Activated CD4-positive, alpha-beta T cell treated with anti-CD3 and anti-CD28 coated beads, Interleukin-2, Interleukin-6, amounts not matched to agents 100 ng/mL and 50 ng/mL, durations not matched to agents 16 hours and 8 hours (primary cell): Measurements from ENCODE around the gene PFKFB2.

Experiments
- DNase-seq: peaks from one replicate; pipeline ENCODE4 v3.0.0-alpha.2; 2020

Gene PFKFB2

DNA sequence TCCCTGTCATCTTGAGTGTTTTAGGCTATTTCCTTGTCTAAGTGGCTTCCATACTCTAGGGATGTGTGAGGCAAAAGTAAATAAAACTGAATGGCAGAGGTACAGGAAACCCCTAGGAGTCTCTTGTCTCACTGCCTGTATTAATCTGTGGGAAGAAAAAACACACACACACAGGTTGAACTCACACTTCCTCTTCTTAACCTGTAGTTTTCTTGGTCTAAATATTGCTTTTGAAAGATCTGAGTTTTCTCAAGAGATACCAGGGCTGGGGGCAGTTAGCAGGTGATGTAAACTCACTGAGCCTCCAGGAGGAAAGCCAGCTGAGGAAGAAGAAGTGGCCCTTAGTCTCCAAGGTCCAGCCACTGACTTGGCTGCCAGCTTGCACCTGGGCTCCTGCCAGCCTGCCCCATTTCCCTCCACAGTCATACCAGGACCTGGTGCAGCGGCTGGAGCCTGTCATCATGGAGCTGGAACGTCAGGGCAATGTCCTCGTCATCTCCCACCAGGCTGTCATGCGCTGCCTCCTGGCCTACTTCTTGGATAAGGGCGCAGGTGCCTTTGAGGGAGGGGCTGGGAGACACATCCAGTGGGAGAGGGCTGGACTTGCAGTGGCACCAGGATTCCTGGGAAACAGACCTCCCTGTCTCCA, 16.9 kb downstream of the PFKFB2 start:
- DNase-seq: no peak

DNA sequence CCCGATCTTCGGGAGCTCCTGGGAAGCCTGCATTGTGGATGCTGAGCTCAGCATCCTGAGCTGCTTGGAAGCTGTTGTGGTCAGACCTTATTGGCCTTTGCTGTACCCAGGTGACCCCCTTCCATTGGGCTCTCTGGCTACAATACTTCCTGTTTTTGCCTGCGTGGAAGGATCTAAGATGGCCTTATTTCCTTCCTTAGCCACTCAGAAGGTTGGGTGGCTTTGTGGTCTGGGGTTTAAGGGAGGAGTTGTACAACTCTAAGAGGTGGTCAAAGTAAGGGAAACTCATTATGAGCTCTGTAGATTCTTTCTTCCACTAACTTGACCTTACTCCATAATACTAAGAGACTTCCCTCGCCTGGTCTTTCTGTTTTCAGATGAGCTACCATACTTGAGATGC, 17.7 kb downstream of the PFKFB2 start:
- DNase-seq: no peak

- DNase-seq: no peak
Measured at GRCh38 chr1:207071426-207071825, 18.4 kb downstream of the PFKFB2 start.

- DNase-seq: no peak
Measured at GRCh38 chr1:207072233-207072632, 19.2 kb downstream of the PFKFB2 start.

- no peak for DNase-seq
Measured at GRCh38 chr1:207073906-207074820, 21.1 kb downstream of the PFKFB2 start.

DNA sequence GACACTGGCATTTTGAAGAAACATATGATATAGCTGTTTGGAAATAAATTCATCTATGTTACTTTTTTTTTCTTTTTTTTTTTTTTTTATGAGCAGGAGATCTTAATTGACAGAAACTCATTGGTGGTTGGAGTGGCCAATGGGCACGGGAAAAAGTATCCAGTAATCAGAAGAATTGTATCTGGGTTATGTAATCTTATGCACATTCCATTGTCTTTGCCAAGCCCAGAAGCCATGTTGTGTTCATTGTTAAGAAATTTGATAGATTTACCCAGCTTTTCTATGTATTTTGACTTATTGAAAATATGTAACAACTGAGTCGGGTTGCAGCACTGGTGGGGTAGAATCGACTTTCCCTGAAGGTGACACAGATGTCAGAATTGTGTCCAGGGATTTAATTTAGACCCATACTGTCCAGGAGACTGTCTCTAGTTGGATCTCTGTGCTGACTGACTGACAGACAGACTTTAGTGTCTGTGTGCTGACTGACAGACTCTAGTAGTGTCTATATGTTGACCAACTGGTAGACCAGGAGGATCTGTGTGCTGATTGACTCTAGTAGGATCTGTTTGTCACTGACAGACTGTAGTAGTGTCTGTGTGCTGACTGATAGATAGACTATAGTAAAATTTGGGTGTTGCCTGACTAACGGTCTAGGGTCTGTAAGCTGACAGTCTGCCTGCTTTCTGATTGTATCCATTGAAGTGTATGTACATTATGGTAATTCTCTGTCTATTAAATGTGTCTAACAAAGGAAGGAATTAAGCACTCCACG, 23.3 kb downstream of the PFKFB2 start:
- DNase-seq: no peak

DNA sequence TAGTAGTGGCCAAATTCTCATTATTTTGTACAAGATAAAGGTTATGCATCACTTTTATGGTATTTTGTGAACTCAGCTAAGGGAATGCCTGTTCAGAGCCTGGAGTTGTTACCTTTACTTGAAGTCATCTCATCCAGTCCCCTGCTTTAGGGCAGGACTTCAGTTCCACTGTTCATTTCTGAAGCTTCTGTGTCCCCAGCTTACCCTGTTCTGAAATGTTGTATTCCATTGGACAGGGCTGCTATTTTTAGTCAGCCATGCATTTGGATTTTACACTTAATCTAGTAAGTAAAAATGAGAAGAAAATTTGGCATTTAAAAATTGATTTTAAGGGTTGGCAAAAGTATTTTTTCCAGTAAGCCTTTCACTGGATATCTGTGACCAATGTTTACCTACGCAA, 23.9 kb downstream of the PFKFB2 start:
- no peak for DNase-seq

GRCh38 chr1:207077470-207078377, 24.6 kb downstream of the PFKFB2 start:
- DNase-seq: peak; percentile 81

DNA sequence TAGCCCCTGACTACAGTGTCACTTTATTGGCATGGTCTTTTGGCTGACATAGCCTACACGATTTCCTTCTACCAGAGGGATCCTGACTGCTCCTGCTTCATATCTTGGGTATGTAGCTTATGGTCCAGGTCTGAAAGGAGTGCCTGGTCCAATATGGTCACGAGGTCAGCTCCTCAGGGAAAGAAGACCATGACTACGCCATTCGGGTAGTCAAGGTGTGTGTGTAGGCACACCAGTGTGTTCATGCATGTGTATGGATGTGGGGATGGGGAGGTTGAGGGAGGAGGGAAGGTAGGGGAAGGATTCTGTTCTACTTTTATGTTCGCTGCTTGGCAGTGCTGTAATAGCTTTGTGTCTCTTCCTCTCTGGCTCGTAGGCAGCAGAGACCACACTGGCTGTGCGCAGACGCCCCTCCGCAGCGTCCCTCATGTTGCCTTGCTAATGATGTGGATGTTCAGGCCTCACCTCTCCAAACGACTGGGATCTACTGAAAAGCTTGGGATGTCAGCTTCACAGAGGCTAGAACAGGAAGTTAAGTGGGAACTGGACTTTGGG, 25.6 kb downstream of the PFKFB2 start:
- DNase-seq: no peak

DNA sequence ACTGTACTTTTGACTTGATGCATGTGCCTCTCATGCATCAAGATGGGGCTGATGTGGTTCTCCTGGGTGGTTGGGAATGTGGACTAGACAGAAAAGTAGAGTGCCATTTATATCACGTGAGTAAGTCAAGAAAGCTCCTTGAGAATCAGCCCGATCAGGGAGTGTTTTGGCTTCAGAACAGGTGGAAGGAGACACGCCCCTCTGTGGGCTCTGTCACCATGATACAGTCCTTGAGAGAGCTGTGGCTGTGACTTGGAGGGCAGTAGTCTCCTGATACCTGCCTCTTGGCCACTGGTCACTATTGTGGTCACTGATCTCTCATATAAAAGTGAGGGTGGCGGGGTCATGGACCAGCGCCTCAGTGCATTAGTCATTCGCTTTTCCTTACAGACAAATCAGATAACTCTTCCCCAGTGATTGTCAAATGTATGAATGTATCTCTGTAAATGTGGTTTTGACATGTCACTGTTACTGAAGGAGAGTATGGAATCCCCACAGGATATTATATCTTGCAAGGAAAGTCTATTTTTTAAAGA, 26.7 kb downstream of the PFKFB2 start:
- no peak for DNase-seq

DNA sequence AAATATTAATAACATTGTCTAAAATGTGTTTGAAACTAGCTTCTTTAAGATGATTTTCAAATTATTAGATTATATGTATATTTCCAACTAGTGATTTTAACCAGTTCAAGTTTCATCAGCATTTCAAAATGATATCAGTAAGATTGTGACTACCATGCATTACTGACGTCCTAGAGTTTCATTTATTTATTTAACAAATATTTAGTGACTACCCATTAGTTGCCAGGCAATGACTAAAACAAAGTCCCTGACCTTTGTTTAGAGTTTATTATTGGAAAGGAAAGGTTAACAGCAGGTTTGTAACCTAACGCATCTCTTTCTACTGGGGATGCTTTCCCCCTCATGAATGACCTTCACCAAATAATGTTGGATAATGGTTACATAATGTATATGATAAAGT, 28.0 kb downstream of the PFKFB2 start:
- DNase-seq: no peak

DNA sequence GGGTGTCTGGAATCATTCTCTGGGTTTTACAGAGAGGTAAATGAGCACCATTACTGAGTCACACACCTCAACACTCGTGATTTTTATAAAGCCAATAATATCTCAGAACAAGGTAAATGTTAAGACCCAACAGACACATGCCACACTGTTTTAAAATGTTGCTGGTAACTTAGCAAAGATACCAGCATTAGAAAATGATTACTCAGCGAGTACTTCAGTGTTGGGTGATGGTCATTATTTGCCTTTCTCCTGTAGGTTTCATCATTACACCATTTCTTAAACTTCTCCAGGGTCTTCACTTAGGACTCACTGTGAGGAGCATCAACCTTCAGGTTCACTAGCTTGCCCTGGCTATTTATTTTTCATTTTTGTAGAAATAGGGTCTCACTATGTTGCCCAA, 28.7 kb downstream of the PFKFB2 start:
- no peak for DNase-seq

GRCh38 chr1:207084232-207084631, 31.2 kb downstream of the PFKFB2 start:
- no peak for DNase-seq

DNA sequence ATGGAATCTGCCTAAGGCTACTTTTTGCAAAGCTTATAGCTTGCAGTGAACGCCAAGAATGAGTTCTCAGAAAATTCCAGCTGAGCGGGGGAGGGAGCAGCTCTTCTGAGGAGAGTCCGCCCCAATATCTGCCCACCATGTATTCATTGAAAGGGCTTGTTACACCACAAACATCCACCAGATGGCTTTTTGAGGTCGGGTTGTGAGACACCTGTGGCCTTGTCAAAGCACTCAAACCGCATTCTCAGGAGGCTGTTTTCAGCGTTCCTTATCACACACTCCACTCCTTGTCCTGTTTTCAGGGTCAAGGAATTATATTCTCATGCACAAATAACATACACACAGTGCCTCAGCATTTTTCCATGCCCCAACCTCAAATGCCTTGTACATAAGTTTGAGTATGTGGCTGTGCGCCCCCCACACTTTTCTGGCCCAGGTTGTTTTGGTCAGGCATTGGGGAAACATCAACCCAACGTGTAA, 31.7 kb downstream of the PFKFB2 start:
- DNase-seq: peak; percentile 69

- no peak for DNase-seq
Measured at GRCh38 chr1:207085887-207086286, 32.8 kb downstream of the PFKFB2 start.

- no peak for DNase-seq
Measured at GRCh38 chr1:207088161-207088560, 35.1 kb downstream of the PFKFB2 start.

DNA sequence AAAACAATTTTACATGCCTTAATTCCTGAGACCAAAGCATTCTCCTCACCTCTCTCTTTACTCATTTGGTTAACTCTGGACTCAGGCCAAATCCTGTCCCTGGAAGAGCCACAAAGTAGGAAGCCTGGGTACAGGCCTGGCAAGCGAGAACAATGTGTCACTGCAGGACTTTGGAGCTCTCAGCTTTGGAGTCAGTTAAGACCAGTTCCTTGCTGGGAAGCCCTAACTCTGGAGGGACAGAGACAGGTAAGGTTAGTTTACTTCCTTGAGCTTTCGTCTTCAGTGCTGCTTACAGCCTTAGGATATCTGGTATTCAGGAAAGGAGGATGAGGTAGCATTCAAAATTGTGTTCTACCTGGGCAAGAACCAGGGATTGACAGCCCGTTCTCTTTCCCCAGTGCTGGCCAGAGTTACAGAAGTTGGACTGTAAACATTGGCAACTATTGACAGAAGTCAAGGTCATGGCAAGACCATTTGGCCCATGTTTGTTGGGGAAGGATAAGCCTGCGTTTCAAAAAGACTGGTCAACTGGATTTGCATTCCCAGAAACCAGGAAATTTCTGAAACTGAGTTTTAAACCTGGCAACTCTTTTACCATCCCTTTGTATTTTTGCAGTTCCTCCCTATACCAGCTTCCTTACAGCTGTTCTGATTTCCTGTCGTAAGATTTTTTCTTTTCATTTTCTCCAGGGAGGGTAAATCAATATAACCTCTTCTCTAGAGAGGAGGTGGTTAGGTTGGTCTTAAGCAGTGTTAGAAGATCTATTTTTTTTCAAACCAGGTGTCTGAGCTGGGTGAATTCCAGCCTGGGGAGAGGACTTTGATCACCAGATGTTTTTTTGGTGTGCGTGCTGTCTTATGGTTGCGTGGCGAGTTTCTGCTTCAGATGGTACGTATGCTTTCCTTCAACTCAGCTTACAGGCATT, 35.9 kb downstream of the PFKFB2 start, which contains the start of gene C4BPB:
TSS of gene C4BPB (plus strand) at position 160 of the 926 bp plus-strand sequence. CDS start at position 832, 672 bp downstream.
- no peak for DNase-seq

DNA sequence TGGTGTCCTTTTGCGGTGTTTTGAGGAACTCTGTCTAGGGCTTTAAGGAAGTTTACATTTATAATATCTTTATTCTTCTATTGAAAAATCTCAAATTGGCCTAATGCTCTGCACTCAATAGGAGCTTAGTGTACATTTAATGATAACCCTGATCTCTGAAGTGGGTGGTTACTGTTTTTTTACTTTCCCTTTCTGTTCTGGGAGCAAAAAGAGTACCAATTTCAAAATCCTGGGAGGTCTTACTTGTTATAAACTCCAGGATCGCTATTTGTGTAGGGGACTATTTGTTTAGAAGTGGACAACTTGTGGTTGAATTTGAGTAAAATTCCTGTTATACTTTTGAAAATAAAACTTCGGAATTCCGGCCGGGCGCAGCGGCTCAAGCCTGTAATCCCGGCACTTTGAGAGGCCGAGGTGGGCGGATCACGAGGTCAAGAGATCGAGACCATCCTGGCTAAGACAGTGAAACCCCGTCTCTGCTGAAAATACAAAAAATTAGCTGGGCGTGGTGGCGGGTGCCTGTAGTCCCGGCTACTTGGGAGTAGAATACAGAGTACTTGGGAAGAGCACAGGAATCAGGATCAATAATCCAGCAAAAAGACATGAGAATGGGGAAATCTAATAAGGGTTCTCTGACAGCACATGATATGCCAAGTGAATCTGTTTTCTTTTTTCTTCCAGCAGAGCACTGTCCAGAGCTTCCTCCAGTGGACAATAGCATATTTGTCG, 36.7 kb downstream of the PFKFB2 start:
- DNase-seq: no peak

DNA sequence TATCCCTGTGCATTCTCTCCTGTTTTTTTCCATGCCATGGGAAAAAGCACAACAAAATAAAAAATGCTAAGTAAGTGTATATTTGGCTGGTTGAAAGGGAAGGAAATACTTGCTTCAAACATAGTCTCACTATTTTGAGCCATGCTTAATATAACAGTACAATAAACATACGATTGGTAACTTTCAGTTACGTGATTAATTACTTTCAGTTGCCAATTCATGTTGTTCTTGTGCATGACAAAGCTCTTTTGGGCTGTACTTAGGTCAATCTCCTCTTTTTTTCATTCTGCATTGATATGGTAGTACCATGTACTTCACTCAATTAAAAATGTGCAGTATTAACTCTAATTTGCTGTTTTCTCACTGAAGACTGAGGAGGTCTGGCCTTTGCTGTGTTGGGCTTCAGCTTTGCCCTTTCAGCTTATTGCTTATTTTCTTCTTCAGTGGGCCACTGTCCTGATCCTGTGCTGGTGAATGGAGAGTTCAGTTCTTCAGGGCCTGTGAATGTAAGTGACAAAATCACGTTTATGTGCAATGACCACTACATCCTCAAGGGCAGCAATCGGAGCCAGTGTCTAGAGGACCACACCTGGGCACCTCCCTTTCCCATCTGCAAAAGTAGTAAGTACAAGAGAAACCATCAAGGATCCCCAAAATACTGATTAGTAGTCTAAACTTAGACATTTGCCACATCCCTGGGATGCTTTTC, 38.3 kb downstream of the PFKFB2 start:
- DNase-seq: no peak
